Fibroblast of lung (primary cell): ENCODE data around the gene OCSTAMP. TPM values are rescaled to one million over a fixed set of nuclear protein-coding genes. Genes with fewer than 3 reads are reported as not detected.

Experiments
- DNase-seq, 2 donors: peaks; one replicate each; pipeline versions ENCODE4 v3.0.0 to v3.0.0-alpha.2; 2010; ENCODE audit warnings: low read depth in 2 of 2
- H2AFZ ChIP-seq: 2 replicates; pipeline ENCODE4 v1.5.1; 2012; ENCODE audit warnings: low read length, control low read depth, inconsistent platforms
- H3K27ac ChIP-seq: 2 replicates; pipeline ENCODE4 v1.5.1; 2011; ENCODE audit warnings: low read length, control low read depth; ENCODE audit not compliant: insufficient read depth
- H3K27me3 ChIP-seq: 2 replicates; pipeline ENCODE4 v1.5.1; 2011; ENCODE audit warnings: mild to moderate bottlenecking, low read length; ENCODE audit not compliant: control insufficient read depth, insufficient read depth
- H3K36me3 ChIP-seq: 2 replicates; pipeline ENCODE4 v1.5.1; 2011; ENCODE audit warnings: low read length; ENCODE audit not compliant: control insufficient read depth, insufficient read depth
- H3K4me1 ChIP-seq: 2 replicates; pipeline ENCODE4 v1.5.1; 2011; ENCODE audit warnings: low read length; ENCODE audit not compliant: control insufficient read depth, insufficient read depth; ENCODE audit errors: extremely low read depth
- H3K4me2 ChIP-seq: 2 replicates; pipeline ENCODE4 v1.5.1; 2011; ENCODE audit warnings: low read length, control low read depth; ENCODE audit not compliant: insufficient read depth; ENCODE audit errors: extremely low read depth
- H3K4me3 ChIP-seq, 4 experiments: fragments of 200-600 bp in 1 of 4; sonication (generic) in 1 of 4; replicated peaks in 1 of 4; 2 replicates each; pipeline ENCODE4 v1.5.1; 2011 to 2016; ENCODE audit warnings: low read length in 4 of 4, low read depth in 3 of 4, mild to moderate bottlenecking in 3 of 4, control low read depth in 2 of 4, inconsistent platforms in 1 of 4, mixed read lengths in 1 of 4; ENCODE audit not compliant: insufficient read depth in 1 of 4; ENCODE audit errors: control extremely low read depth in 1 of 4
- H3K79me2 ChIP-seq: 2 replicates; pipeline ENCODE4 v1.5.1; 2012; ENCODE audit warnings: mild to moderate bottlenecking, low read length, inconsistent platforms; ENCODE audit not compliant: control insufficient read depth, insufficient read depth
- H3K9ac ChIP-seq: 2 replicates; pipeline ENCODE4 v1.5.1; 2011; ENCODE audit warnings: mild to moderate bottlenecking, low read length, control low read depth; ENCODE audit not compliant: insufficient read depth
- H3K9me3 ChIP-seq: 2 replicates; pipeline ENCODE4 v1.5.1; 2012; ENCODE audit warnings: low read depth, low read length; ENCODE audit not compliant: control insufficient read depth, insufficient read depth
- H4K20me1 ChIP-seq: 2 replicates; pipeline ENCODE4 v1.5.1; 2011; ENCODE audit warnings: low read length; ENCODE audit not compliant: control insufficient read depth, insufficient read depth; ENCODE audit errors: extremely low read depth
- CTCF ChIP-seq, 2 donors: IDR thresholded peaks in 1 of 2; conservative IDR thresholded peaks in 1 of 2; 1 replicate in 1 of 2; 2 replicates in 1 of 2; pipeline ENCODE4 v1.5.1; 2011 to 2012; ENCODE audit warnings: low read length in 2 of 2, control low read depth in 1 of 2, inconsistent platforms in 1 of 2, low read depth in 1 of 2, mild to moderate bottlenecking in 1 of 2
- EZH2 ChIP-seq: IDR thresholded peaks from 2 replicates; pipeline ENCODE4 v1.5.1; 2012; ENCODE audit warnings: low read length, control low read depth, mild to moderate bottlenecking; ENCODE audit errors: missing control alignments
- polyA plus RNA-seq, 2 donors: library from polyadenylated mRNA; depleted of rRNA in 1 of 2; stranded (reverse) in 1 of 2; unstranded in 1 of 2; fragments of >200 nt; gene quantifications; 2 replicates each; pipeline ENCODE4 v1.2.1, GENCODE V29; 2011 to 2012; ENCODE audit warnings: missing spikeins in 1 of 2
- total RNA-seq: library from RNA; depleted of rRNA; stranded (reverse); fragments of >200 nt; gene quantifications from 2 replicates; pipeline ENCODE4 v1.2.1, GENCODE V29; 2014

OCSTAMP gene
- total and polyA plus RNA-seq, 2 donors (not counting 1 experiment from before 2014, with no cell fraction given), result not detected

- Histone ChIP-seq H2AFZ (no peak overlapping the region), H3K79me2 (no peaks in the 10 kb centered on the region), H3K36me3 (no peaks in the 10 kb centered on the region), H4K20me1 (no peaks in the 10 kb centered on the region), H3K27ac (no peak overlapping the region), H3K4me2 (no peak overlapping the region), H3K4me3 (no peak overlapping the region), H3K9ac (no peak overlapping the region), H3K9me3 (no peaks in the 10 kb centered on the region), H3K4me1 (no peaks in the 10 kb centered on the region), H3K27me3 (no peaks in the 10 kb centered on the region)
- DNase-seq, result peak; percentile 41 to 65
- TF ChIP-seq EZH2, result no peak
- peak; percentile 57 to 76 for TF ChIP-seq CTCF (conservative IDR thresholded peaks at IDR 0.05 in 1 of 2, IDR thresholded peaks at IDR 0.05 in 1 of 2; ENCODE audit: low read depth in 1 of 2, low read length in 2 of 2)
Observed at GRCh38 chr20:46520976-46521579, 29.4 kb downstream of the OCSTAMP start.

- no peak for TF ChIP-seq CTCF (conservative IDR thresholded peaks at IDR 0.05 in 1 of 2, IDR thresholded peaks at IDR 0.05 in 1 of 2; ENCODE audit: low read depth in 1 of 2, low read length in 2 of 2)
- TF ChIP-seq EZH2, result no peak
- Histone ChIP-seq H4K20me1 (no peaks in the 10 kb centered on the region), H3K4me2 (no peak overlapping the region), H3K4me3 (no peak overlapping the region), H2AFZ (no peak overlapping the region), H3K27ac (no peak overlapping the region), H3K27me3 (no peaks in the 10 kb centered on the region), H3K4me1 (no peaks in the 10 kb centered on the region), H3K9ac (no peak overlapping the region), H3K9me3 (no peaks in the 10 kb centered on the region), H3K79me2 (no peaks in the 10 kb centered on the region), H3K36me3 (no peaks in the 10 kb centered on the region)
- no peak for DNase-seq
Observed at GRCh38 chr20:46520540-46520939, 29.9 kb downstream of the OCSTAMP start.

GRCh38 chr20:46519471-46520068 lies 30.9 kb downstream of the OCSTAMP start:
- Histone ChIP-seq H3K4me2 (no peak overlapping the region), H4K20me1 (no peaks in the 10 kb centered on the region), H3K9ac (no peak overlapping the region), H3K27ac (no peak overlapping the region), H3K9me3 (no peaks in the 10 kb centered on the region), H3K79me2 (no peaks in the 10 kb centered on the region), H3K4me3 (no peak overlapping the region), H3K27me3 (no peaks in the 10 kb centered on the region), H2AFZ (no peak overlapping the region), H3K36me3 (no peaks in the 10 kb centered on the region), H3K4me1 (no peaks in the 10 kb centered on the region)
- TF ChIP-seq CTCF (conservative IDR thresholded peaks at IDR 0.05 in 1 of 2, IDR thresholded peaks at IDR 0.05 in 1 of 2; ENCODE audit: low read depth in 1 of 2, low read length in 2 of 2) (no peak), EZH2 (no peak)
- DNase-seq, result no peak
